Neural crest cell (in vitro differentiated cells): ENCODE data around the gene GPR39. TPM values are rescaled to one million over a fixed set of nuclear protein-coding genes. Genes with fewer than 3 reads are reported as not detected.

Source experiments
- DNase-seq: peaks from one replicate; pipeline ENCODE4 v3.0.0; 2021; ENCODE audit warnings: low read depth, mixed read lengths, low spot score
- H3K27ac Mint-ChIP-seq: one replicate; pipeline ENCODE4 v1.8.0; 2021; ENCODE audit warnings: mild to moderate bottlenecking, mixed read lengths; ENCODE audit not compliant: unreplicated experiment
- H3K27me3 Mint-ChIP-seq: 2 replicates; pipeline ENCODE4 v1.8.0; 2021; ENCODE audit warnings: low read depth, mild to moderate bottlenecking, mixed read lengths
- H3K36me3 Mint-ChIP-seq: 2 replicates; pipeline ENCODE4 v1.8.0; 2021; ENCODE audit warnings: low read depth, mild to moderate bottlenecking, mixed read lengths
- H3K4me1 Mint-ChIP-seq: 2 replicates; pipeline ENCODE4 v1.8.0; 2021; ENCODE audit warnings: mixed read lengths
- H3K4me3 Mint-ChIP-seq: one replicate; pipeline ENCODE4 v1.8.0; 2021; ENCODE audit warnings: mild to moderate bottlenecking, mixed read lengths
- H3K9me3 Mint-ChIP-seq: 2 replicates; pipeline ENCODE4 v1.8.0; 2021; ENCODE audit warnings: mixed read lengths
- CTCF ChIP-seq: fragments of 200-600 bp; sonication (generic); conservative IDR thresholded peaks from 2 replicates; pipeline ENCODE4 v1.5.0; 2021; ENCODE audit warnings: antibody characterized with exemption, mild to moderate bottlenecking
- total RNA-seq: library from RNA; stranded (reverse); gene quantifications from 2 replicates; pipeline ENCODE4 v1.2.1, GENCODE V29; 2021

Gene GPR39
- total RNA-seq, 1 donor from 2014 or later: 0.35 TPM

GRCh38 chr2:132617989-132618388 lies 201.4 kb downstream of the GPR39 start:
- peaks cover under 1% of the 10 kb centered on the region for H3K27me3 Mint-ChIP-seq
- no peaks in the 10 kb centered on the region for H3K36me3 Mint-ChIP-seq
- H3K9me3 Mint-ChIP-seq: no peaks in the 10 kb centered on the region
- TF ChIP-seq CTCF: no peak
- no peak for DNase-seq
- peaks cover 5% of the 10 kb centered on the region for H3K4me1 Mint-ChIP-seq
- no peak overlapping the region for H3K27ac Mint-ChIP-seq
- H3K4me3 Mint-ChIP-seq: no peak overlapping the region

- H3K4me3 Mint-ChIP-seq: no peak overlapping the region
- H3K27ac Mint-ChIP-seq: no peak overlapping the region
- peaks cover 3% of the 10 kb centered on the region for H3K27me3 Mint-ChIP-seq
Measured at GRCh38 chr2:132618734-132619133, 202.1 kb downstream of the GPR39 start.

GRCh38 chr2:132620115-132620514 lies 203.5 kb downstream of the GPR39 start:
- no peak for TF ChIP-seq CTCF
- Mint-ChIP-seq H3K4me3 (no peak overlapping the region), H3K9me3 (peaks cover 2% of the 10 kb centered on the region), H3K27ac (no peak overlapping the region), H3K4me1 (peaks cover 5% of the 10 kb centered on the region), H3K27me3 (peaks cover 5% of the 10 kb centered on the region), H3K36me3 (no peaks in the 10 kb centered on the region)
- no peak for DNase-seq

More at GRCh38 chr2:132618734-132619133, 202.1 kb downstream of the GPR39 start:
- no peak for TF ChIP-seq CTCF
- no peak for DNase-seq
- no peaks in the 10 kb centered on the region for H3K9me3 Mint-ChIP-seq
- H3K4me1 Mint-ChIP-seq: peaks cover 5% of the 10 kb centered on the region
- H3K36me3 Mint-ChIP-seq: no peaks in the 10 kb centered on the region

- H3K27me3 Mint-ChIP-seq: peaks cover 5% of the 10 kb centered on the region
- H3K4me1 Mint-ChIP-seq: peaks cover 5% of the 10 kb centered on the region
- no peak overlapping the region for H3K4me3 Mint-ChIP-seq
- no peaks in the 10 kb centered on the region for H3K36me3 Mint-ChIP-seq
- H3K9me3 Mint-ChIP-seq: peaks cover 2% of the 10 kb centered on the region
- no peak for TF ChIP-seq CTCF
- H3K27ac Mint-ChIP-seq: no peak overlapping the region
- no peak for DNase-seq
Measured at GRCh38 chr2:132621131-132621875, 204.7 kb downstream of the GPR39 start.

- Mint-ChIP-seq H3K4me1 (peaks cover under 1% of the 10 kb centered on the region), H3K27ac (peak overlapping the region; percentile 86), H3K4me3 (no peak overlapping the region), H3K36me3 (no peaks in the 10 kb centered on the region), H3K9me3 (peaks cover 2% of the 10 kb centered on the region), H3K27me3 (peaks cover 5% of the 10 kb centered on the region)
- no peak for DNase-seq
- TF ChIP-seq CTCF: no peak
Measured at GRCh38 chr2:132623096-132623839, 206.7 kb downstream of the GPR39 start.
